GM19099 (cell line): ENCODE data around the gene GDF15.

Source experiments
- POLR2A ChIP-seq: IDR thresholded peaks from 3 replicates; pipeline ENCODE4 v1.6.1; 2011; ENCODE audit warnings: low read depth; ENCODE audit not compliant: insufficient read length; ENCODE audit errors: extremely low read depth

Gene GDF15

DNA sequence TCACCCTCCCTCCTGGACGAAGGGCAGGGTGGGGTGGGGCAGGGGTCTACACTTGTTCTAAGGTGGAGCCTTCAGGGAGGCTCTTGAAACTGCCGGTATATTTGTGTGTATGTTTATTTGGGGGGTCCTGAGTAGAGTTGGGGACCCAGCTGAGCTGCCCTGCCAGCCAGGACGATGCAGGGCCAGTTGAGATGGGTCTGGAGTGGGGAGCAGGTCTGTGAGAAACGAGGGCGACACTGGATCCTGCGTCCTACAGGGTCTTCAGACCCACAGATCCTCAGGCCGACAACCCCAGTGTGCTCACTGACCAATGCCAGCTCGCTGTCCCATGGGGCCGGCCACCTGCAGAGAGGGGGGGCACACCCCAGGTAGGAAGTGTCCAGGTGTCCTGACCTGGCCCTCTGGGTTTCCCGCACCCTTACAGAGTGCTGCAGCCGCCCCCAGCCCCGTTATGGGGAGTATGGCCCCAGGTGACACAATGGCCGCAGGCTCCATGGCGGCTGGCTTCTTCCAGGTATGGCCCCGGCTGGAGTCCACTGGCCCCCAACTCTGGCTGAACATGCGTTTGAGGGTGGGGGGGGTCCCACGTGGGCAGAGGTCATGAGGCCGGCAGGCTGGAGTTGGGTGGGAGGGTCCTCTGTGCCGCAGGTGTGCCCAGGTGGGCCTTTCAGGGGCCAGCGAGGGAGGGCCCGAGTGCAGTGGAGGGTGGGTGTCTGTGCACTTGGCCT is 44.6 kb downstream of the GDF15 start:
- no peak for TF ChIP-seq POLR2A

DNA sequence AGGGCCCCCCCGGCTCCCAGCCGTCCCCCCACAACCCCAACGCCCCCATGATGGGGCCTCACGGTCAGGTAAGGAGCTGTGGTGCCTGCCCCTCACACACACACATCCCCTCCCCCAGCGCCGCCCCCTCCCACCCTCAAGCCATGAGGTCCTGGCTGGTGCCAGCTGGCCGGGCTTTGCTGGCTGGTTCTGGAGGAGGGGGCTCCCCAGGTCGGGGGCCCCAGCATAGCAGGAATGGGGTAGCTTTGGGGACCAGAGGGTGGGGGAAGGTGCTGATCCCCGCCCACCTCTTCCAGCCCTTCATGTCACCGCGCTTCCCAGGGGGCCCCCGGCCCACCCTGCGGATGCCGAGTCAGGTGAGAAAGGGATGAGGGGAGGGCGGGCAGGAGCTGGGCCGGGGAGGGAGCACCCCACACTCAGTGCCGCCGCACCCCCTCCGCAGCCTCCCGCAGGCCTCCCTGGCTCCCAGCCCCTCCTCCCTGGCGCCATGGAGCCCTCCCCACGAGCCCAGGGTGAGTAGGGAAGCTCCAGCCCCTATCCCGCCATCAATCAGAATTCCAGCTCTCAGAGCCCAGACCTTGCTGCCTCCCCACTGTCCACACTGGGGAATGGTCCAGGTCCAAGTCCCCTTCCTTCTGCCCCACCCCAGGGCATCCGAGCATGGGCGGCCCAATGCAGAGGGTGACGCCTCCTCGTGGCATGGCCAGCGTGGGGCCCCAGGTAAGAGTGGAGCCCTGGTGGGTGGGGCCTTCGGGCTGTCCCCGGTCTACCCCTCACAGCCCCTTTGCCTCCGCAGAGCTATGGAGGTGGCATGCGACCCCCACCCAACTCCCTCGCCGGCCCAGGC is 45.6 kb downstream of the GDF15 start:
- TF ChIP-seq POLR2A: no peak

- TF ChIP-seq POLR2A: no peak
Observed at GRCh38 chr19:18432275-18433014, 46.5 kb downstream of the GDF15 start.

- peak; percentile 70 for TF ChIP-seq POLR2A
Observed at GRCh38 chr19:18433015-18433691, 47.2 kb downstream of the GDF15 start.

- TF ChIP-seq POLR2A: no peak
Observed at GRCh38 chr19:18433735-18434398, 47.9 kb downstream of the GDF15 start.

DNA sequence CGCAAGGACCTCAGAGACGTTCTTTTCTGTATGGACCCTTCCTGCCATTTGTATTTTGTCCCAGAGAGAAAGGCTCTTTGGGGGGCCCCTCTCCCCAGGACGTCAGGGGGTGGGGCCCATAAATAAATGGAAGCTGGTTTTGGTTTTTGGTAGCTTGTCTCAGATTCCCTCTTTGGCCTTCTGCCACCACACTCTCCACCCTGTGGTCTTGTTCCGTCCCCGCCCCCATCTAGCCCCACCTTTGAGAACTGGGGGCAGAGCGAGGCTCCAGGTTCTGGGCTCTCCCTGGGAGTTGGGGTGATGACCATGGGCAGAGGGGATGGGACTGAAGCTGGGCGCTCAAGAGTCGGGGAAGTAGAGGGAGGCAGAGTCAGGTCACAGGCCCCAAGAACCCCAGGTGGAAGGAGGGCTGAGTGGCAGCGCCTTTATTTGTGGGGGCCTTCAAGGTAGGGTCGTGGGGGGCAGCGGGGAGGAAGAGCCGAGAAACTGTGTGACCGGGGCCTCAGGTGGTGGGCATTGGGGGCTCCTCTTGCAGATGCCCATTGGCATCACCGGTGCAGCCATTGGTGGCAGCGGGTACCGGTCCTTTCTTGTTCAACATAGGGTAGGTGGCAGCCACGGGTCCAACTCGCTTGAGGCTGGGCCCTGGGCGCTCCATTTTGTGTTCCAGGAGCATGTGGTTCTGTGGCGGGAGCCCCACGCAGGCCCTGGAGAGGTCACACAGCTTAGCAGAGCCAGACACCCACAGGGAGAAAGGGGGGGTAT is 48.6 kb downstream of the GDF15 start:
- TF ChIP-seq POLR2A: no peak

GRCh38 chr19:18435178-18435841 is 49.4 kb downstream of the GDF15 start:
- no peak for TF ChIP-seq POLR2A

DNA sequence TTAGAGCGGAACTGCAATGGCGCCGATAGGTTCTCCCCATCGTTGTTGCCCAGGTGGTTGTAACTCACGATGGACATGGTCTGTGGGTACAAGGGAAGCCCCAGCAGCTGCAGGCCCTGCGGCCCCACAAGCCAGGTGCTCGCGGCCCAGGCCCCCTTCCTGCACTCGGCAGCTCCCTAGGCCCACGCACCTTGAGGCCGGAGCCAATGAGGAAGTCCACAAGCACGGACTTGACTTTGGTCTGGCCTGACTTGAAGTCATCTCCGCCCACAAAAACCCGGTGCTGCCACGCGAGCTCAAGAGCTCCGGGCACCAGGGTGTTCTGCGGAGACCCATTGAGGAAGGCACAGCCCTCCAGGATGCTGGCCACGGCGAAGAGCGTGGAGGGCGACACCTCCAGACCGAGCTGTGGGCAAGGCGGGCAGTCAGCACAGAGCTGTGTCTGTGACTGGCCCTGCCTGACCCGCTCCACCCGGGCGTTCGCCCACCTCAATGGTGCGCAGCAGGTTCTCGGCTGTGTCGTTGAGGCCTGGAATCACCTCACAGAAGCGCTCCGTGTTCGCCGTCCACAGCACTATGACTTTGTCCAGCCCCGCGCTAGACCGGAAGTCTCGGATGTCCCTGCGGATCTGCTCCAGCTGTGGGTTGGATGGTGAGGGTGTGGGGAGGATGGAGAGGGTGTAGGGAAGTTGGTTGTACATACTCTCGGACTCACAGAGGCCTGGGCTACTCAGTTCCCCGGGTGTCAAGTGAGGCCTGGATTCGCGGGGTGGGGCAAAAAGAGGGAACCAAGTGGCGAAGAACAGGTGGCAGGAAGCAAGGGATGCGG is 50.1 kb downstream of the GDF15 start:
- TF ChIP-seq POLR2A: no peak

DNA sequence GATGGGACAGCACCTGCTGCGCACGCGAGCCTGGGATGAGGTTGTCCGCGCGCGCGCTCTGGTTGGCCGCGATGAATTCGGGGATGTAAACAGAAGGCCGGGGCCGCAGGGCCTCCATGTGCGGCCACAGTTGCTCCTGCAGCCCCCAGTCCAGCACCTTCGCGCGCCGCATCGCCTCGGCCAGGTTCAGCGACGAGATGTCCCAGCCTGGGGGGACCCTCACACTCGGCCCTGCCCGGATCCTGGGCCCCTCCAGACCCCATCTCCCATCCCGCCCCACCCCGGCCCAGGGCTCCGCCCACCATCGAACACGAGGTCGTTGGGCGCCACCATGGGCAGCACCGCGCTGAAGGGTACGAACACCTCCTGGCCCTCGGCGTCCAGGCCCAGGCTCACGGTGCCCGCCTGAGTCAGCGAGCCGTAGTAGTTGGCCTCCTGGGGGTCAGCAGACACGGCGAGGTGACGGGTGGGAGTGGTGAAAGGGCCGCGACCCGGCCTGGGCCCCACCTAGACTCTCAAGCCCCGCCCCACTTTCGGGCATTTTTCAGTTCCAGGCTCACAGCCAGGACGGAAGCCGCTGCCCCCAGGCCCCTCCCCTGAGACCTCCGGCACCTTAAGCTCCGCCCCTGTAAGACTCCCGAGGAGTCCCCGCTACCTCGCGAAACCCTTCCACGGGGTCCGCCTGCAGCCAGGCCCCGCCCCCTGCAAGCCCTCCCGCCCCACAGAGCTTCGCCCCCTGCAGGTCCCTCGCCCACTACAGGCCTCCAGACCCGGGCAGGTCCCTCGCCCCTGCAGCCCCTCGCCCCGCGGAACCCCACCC is 50.9 kb downstream of the GDF15 start:
- TF ChIP-seq POLR2A: no peak

DNA sequence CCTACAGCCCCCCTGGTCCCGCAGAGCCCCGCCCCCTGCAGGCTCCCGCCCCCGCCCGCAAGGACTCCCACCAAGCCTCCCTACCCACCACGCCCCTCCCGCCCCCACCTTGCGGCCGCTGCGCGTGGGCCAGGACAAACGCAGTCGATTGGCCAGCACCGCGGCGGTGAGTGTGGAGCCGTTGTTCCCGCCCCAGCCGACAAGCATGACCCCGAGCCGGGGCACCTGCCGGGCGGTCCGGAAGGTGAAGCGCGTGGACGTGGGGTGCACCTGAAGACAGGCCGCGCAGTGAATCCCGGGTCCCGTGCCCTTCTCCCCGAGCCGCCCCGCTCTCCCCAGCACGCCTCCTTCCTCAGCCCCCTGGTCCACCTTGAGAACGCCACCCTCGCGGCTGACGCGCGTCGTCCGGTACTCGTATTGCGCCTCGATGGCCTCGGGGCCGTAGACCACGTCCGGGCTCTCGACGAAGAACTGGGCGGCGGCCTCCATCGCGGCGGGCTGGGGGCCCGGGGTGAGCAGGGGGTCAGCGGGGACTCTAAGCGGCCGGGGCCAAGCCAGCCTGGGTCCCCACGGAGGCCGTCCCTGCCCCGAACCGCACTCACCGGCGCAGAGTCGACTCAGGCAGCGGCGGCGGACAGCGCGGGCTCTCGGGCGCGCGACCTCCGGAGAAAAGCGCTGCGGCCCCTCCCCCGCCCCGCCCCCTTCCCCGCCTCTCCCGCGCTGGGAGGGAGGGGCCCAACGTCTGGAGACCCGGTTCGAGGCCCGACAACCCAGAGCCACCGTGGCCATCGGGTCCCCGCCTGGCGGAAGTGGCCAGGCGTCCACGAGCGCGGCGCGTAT is 51.8 kb downstream of the GDF15 start, which contains the start of gene ISYNA1:
ISYNA1 (minus strand) TSS at position 643 of the 840 bp plus-strand sequence; CDS start at position 489, 154 bp downstream.
- no peak for TF ChIP-seq POLR2A
